HEK293T (cell line): ENCODE data around the gene VASP.

Experiments
- ARNT ChIP-seq: fragments of 450-650 bp; IDR thresholded peaks from 2 replicates; pipeline ENCODE4 v1.6.1; 2017; ENCODE audit warnings: mild to moderate bottlenecking
- BHLHE40 ChIP-seq: fragments of 450-650 bp; IDR thresholded peaks from 2 replicates; pipeline ENCODE4 v1.6.1; 2016; ENCODE audit warnings: mild to moderate bottlenecking, moderate library complexity, borderline replicate concordance
- CTBP1 ChIP-seq: fragments of 450-650 bp; IDR thresholded peaks from 2 replicates; pipeline ENCODE4 v1.6.1; 2016; ENCODE audit warnings: borderline replicate concordance
- ELF4 ChIP-seq: fragments of 450-650 bp; IDR thresholded peaks from 2 replicates; pipeline ENCODE4 v1.6.1; 2017; ENCODE audit warnings: antibody characterized with exemption
- FOXA1 ChIP-seq: fragments of 450-650 bp; IDR thresholded peaks from 2 replicates; pipeline ENCODE4 v1.6.1; 2016; ENCODE audit warnings: mild to moderate bottlenecking
- FOXM1 ChIP-seq: fragments of 450-650 bp; IDR thresholded peaks from 2 replicates; pipeline ENCODE4 v1.6.1; 2017; ENCODE audit warnings: mild to moderate bottlenecking, borderline replicate concordance
- HDGF ChIP-seq: fragments of 450-650 bp; IDR thresholded peaks from 2 replicates; pipeline ENCODE4 v1.6.1; 2017; ENCODE audit warnings: antibody characterized with exemption, borderline replicate concordance
- L3MBTL2 ChIP-seq: fragments of 450-650 bp; conservative IDR thresholded peaks from 2 replicates; pipeline ENCODE4 v1.6.1; 2016; ENCODE audit warnings: mild to moderate bottlenecking
- LEF1 ChIP-seq: fragments of 450-650 bp; IDR thresholded peaks from 2 replicates; pipeline ENCODE4 v1.6.1; 2017; ENCODE audit warnings: mild to moderate bottlenecking, borderline replicate concordance
- PKNOX1 ChIP-seq: fragments of 450-650 bp; IDR thresholded peaks from 2 replicates; pipeline ENCODE4 v1.6.1; 2016
- SP1 ChIP-seq: fragments of 450-650 bp; IDR thresholded peaks from 2 replicates; pipeline ENCODE4 v1.6.1; 2017
- SUZ12 ChIP-seq: fragments of 450-650 bp; IDR thresholded peaks from 2 replicates; pipeline ENCODE4 v1.6.1; 2016; ENCODE audit warnings: mild to moderate bottlenecking
- TARDBP ChIP-seq: fragments of 450-650 bp; IDR thresholded peaks from 2 replicates; pipeline ENCODE4 v1.6.1; 2016
- ZNF384 ChIP-seq: fragments of 450-650 bp; IDR thresholded peaks from 2 replicates; pipeline ENCODE4 v1.6.1; 2016

DNA sequence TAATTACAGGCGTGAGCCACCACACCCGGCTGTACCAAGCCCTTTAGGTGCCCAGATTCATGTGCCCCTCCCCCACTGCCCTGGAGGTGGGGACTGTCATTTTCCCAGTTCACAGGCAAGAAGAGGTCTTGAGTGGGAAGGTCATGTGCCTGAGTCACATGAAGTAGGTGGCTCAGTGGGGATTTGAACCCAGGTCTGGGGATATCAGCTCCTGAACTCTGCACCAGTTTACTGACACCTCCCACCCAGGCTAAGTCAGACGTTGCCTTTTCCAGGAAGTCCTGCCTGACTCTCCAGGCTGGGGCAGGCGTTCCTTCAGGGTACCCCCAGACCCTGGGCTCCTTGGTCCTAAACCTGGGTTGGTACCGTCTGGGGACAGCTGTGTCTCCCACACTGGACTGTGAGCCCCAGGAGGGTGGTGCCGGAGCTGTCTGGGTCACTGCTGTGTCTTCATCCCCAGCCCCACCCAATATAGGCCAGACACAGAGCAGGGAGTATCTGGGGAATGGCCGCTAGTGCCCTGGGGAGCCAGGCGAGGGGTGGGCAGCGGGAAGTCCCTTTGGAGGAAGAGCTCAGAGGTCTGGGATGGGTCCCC is 8.6 kb downstream of the VASP start:
- TF ChIP-seq L3MBTL2 (no peak), ZNF384 (no peak), SUZ12 (no peak), FOXM1 (no peak), BHLHE40 (no peak), SP1 (no peak), CTBP1 (no peak), ELF4 (no peak), ARNT (no peak), TARDBP (no peak), HDGF (no peak), PKNOX1 (no peak), FOXA1 (no peak), LEF1 (no peak)
